SH-SY5Y (cell line): ENCODE measurements around the gene SRMS.

Source experiments
- GATA2 ChIP-seq: IDR thresholded peaks from 2 replicates; pipeline ENCODE4 v1.6.1; 2011; ENCODE audit warnings: mild to moderate bottlenecking, low read depth, low read length
- GATA3 ChIP-seq: IDR thresholded peaks from 2 replicates; pipeline ENCODE4 v1.6.1; 2011; ENCODE audit warnings: low read depth, mild to moderate bottlenecking, low read length, moderate library complexity

The SRMS gene

GRCh38 chr20:63534831-63535651, 12.5 kb downstream of the SRMS start:
- TF ChIP-seq GATA2 (no peak), GATA3 (no peak)

GRCh38 chr20:63534427-63534830, 13.1 kb downstream of the SRMS start:
- TF ChIP-seq GATA3: no peak
- TF ChIP-seq GATA2: no peak

- no peak for TF ChIP-seq GATA3
- TF ChIP-seq GATA2: no peak
Observed at GRCh38 chr20:63533871-63534393, 13.6 kb downstream of the SRMS start.

DNA sequence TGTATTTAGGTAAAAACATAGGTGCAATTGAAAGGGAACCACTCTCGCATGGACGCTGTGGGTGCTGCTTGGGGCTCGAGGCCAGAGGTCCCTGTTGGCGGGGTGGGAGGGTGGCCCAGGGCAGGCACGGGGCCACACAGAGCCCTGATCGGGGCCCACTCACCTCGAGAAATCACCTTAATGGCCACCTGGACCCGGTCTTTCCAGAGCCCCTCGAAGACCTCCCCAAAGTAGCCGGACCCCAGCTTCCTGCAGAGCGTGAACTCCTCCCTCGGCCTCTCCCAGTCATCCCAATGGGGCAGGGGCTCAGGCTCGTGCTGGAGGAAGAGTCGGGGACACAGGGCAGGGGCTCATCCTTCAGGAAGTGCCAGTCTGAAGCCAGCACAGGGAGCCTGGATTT, 14.2 kb downstream of the SRMS start:
- TF ChIP-seq GATA3: no peak

DNA sequence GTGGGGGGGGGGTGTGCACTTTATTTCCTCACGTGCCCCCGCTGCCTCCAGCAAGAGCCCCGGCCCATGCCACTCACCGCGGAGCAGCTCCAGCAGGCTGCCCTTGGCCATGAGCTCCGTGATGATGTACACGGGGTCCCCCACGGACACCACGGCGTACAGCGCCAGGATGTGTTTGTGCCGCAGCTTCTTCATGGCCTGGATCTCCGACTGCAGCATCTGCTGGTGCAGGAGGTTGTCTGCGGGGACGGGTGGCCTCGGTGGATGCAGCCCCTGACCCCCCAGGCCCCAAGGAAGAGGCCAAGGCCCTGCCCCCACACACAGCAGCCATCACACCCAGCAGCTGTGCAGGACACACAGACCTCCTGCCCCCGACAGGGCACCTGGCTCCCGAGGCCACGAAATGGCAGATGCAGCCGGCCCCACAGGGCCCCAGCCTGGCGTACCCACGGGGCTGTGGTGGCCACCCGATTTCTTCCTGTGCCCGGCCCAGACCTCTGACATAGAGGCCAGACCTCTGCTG, 15.0 kb downstream of the SRMS start:
- TF ChIP-seq GATA3 (no peak), GATA2 (no peak)

DNA sequence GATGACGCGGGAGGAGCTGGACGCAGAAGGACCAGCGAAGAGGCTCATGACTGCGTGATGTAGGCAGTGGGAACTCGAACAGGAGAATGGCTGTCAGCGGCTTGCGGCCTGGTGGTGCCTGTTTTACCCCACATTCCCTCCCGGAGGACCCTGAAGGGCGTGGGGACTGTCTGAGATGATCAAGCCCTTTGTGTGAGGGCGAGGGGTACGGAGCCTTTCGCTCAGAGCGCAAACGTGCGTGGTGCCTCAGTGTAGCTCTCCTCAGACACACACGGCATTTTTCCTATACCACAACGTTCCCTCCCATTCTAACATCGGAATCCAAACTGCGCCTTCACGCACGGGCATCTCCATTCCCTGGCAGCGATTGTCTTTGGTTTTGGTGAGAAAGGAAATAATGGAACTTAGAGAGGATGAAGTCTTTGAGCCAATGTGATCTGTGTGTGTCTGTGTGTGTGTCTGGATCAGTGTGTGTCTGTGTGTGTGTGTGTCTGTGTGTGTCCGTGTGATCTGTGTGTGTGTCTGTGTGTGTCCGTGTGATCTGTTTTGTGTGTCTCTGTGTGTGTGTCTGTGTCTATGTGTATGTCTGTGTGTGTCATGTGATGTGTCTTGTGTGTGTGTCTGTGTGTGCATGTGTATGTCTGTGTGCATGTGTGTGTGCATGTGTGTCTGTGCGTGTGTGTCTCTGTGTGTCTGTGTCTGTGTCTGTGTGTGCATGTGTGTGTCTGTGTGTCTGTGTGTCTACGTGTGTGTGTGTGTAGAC, 15.7 kb downstream of the SRMS start:
- TF ChIP-seq GATA3 (no peak), GATA2 (no peak)

DNA sequence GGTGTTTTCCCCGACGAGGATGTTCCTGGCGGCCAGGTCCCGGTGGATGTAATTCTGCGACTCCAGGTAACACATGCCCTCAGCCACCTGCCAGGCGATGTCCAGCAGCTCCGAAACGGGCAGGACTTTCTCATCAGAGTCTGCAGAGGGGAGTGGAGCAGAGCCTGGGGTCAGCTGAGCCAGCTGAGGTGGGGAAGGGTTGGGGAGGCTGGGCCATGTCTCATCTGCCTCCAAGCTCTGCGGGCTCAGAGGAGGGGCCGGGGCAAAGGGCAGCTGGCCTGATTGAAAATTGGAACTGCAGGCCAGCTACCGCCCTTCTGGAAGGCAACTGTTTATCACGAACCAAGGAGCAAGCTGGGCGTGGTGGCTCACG, 16.8 kb downstream of the SRMS start:
- TF ChIP-seq GATA2 (no peak), GATA3 (no peak)

DNA sequence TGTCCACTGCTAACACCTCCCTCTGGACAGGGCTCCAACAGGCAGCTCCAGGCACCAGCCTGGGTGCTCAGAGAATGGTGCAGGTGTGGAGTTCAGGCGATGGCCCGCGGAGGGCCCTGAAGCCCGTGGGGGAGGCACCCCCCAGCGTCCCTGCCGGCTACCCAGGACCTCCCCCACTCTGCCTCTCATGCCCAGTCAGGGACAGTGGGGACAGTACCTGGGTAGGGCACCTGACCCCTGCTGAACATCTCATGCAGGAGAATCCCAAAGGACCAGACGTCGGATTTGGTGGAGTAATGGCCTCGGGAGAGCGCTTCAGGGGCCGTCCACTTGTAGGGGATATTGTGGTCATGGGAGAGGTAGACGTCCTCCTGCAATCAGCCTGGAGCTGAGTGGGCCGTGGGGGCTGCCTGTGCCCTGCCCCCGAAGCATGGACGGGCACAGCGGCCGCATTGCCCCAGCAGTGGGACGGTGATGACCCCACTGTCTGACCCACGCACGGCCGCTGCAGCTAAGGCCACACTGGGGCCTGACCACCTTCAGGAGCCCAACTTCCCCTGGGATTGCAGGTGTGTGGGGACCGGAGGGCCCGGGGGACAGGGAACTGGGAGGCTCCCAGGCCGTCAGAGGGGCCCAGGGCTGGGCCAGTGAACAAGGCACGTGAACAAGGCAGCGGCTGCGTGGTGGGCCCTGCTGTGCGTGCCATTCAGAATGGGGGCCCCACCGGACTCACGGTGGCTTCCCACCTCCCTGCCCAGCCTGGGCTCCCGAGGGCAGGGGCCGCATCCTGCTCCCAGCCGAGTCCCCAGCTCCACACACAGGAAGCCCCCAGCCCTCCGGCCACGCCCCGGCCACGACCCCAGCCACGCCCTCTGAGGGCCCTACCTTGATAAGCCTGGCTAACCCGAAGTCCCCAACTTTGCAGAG, 17.4 kb downstream of the SRMS start:
- TF ChIP-seq GATA3: no peak
- no peak for TF ChIP-seq GATA2

DNA sequence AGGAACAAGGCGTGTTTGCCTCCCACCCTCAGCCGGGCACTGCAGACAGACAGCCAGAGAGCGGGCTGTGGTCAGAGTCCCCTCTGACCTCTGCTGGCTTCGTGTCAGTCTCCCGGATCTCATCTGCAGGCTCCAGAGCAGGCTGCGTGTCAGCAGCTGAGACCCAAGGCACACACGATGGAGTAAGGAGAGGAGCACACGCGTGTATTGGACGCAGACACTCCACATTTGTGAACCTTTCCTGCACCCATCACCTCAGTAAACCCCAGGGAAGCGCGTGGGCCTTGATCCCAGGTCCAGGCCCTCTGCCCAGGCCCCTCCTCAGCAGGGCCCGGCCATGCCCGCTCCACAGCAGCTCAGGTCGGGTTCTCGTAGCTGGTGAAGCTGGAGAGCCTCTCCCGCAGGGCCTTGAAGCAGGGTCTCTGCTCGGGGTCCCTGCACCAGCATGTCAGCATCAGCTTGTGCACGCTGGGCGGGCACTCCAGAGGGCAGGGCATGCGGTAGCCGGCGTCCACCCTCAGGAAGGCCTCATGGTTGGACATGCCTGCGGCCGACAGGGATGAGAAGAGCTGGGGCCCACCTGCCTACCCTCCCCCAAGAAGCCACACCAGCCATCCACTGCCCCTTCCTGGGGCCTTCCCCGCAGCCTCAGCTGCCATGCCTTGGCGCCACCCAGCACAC, 18.2 kb downstream of the SRMS start:
- TF ChIP-seq GATA2 (no peak), GATA3 (no peak)

DNA sequence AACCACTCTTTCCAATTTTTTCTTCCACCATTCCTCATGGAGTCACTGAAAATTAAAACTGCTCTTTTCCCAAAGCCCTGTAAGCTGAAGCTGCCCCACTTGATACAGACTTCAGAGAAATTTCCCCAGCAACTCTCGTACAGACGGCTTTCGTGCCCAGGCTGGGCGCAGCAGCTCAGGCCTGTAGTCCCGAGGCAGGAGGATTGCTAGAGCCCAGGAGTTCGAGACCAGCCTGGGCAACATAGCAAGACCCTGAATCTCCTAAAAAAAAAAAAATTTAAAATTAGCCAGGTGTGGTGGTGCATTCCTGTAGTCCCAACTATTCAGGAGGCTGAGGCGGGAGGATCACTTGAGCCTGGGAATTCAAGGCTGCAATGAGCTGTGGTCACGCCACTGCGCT, 20.4 kb downstream of the SRMS start:
- TF ChIP-seq GATA2 (no peak), GATA3 (no peak)

DNA sequence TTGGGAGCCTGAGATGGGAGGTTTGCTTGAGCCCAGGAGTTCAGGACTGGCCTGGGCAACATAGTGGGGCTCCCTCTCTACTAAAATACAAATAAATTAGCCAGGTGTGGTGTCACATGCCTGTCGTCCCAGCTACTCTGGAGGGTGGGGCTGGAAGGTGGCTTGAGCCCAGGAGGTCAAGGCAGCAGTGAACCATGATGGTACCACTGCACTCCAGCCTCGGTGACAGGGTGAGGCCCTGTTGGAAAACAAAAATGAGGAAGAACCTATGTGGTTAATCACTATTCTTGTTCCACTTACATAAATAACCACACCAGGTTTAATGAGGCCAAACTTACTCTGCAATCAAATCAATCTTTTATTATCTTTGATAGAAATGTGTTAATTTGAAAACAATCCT, 21.6 kb downstream of the SRMS start:
- no peak for TF ChIP-seq GATA2
- no peak for TF ChIP-seq GATA3

DNA sequence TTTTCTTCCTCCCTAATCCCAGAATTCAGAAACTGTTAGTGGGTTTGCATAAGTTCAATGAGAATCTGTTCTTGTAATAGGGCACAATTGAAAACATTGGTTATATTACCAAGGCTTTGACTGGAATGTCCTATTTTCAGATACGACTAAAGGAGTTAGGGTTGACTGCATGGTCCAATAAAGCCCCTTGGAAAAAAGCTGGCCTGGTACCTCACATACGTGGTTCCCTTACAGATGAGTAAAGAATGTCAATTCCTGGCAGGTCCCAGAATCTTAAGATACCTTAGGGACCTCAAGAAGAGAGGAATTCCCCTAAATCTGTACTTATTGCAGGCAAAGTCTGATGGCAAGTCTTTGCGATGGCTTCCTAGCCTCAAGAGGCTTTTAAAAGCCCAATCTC, 22.4 kb downstream of the SRMS start:
- no peak for TF ChIP-seq GATA2
- TF ChIP-seq GATA3: no peak

GRCh38 chr20:63522981-63523611, 24.5 kb downstream of the SRMS start:
- TF ChIP-seq GATA2 (no peak), GATA3 (no peak)
